GM18907 (cell line): Measurements from ENCODE around the gene SORL1.

Experiments used
- ATAC-seq: cut with Tn5 transposase; IDR thresholded peaks from one replicate; pipeline ENCODE4 v1.9.1; 2021; ENCODE audit warnings: mild to moderate bottlenecking, moderate library complexity; ENCODE audit not compliant: unreplicated experiment

The SORL1 gene

GRCh38 chr11:121672630-121673487 is 220.7 kb downstream of the SORL1 start:
- no peak for ATAC-seq

- ATAC-seq, result no peak
Observed at GRCh38 chr11:121681550-121682268, 229.6 kb downstream of the SORL1 start.
